ENCODE measurements around the gene KCNB1. TPM values are rescaled to one million over a fixed set of nuclear protein-coding genes. Genes with fewer than 3 reads are reported as not detected.

The KCNB1 gene
- total RNA-seq, 1 donor from 2014 or later = not detected

DNA sequence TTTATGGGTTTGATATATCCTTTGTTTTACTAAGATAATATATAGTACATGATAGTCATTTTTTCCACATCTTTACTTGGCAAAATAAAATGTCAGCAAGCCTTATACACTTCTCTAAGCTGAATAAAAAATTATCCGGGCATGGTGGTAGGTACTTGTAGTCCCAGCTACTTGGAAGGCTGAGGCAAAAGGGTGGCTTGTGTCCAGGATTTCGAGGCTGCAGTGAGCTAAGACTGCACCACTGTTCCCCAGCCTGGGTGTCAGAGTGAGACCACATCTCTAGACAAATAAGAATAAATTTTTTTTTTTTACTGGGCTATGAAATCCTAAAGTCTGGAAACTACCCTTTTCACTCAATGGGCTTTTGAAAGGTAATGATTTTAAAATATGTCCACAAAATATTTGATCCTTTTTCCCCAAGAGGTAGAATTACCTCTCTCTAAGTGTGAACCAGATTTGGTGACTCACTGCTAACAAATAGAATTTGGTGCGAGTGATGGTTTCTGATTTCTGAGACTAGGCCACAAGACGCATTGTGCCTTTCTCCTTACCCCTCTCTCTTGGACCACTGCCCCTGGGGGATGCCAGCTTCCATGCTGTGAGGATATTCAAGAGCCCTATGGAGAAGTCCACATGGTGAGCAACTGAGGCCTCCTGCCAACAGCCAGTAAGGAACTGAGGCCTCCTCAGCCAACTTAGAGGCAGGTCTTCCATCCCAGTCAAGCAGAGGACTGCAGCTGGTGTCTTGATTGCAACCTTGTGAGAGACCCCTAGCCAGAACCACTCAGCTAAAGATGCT is 120.4 kb downstream of the KCNB1 start:
- DNase-seq (ENCODE audit: extremely low read depth, low read depth, low spot score) = no peak

DNA sequence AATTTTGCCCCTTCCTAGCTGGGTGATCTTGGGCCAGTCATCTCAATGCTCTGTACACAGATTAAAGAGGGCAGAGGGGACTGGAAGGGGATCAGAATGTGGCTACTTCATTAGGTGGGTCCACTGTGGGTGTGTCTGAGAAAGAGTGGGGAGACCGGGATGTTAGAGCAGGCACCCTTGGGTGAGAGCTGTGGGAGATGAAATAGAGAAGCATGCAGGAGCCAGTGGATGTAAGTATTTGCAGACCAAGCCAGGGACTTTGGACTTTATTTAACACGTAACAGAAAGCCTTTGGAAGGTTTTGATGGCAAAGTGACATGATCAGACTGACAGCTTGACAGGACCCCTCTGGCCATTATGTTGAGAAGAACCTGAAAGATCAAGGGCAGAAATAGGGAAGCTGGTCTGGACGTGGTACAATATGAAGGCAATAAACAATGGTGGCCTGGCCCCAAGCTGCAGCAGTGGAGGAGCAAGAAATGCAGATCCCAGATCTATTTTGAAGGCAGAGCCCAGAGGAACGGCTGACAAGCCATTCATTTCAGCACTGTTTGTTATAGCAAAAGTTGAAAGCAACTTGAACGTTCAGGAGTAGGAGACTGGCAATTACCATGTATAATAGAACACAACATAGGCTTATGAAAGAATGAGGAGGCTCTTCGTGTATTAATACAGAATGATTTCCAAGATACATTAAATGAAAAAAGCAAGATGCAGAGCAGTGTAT is 122.1 kb downstream of the KCNB1 start:
- no peak for DNase-seq (ENCODE audit: extremely low read depth, low read depth, low spot score)

- no peak for DNase-seq (ENCODE audit: extremely low read depth, low read depth, low spot score)
Observed at GRCh38 chr20:49356676-49357075, 125.8 kb downstream of the KCNB1 start.

DNA sequence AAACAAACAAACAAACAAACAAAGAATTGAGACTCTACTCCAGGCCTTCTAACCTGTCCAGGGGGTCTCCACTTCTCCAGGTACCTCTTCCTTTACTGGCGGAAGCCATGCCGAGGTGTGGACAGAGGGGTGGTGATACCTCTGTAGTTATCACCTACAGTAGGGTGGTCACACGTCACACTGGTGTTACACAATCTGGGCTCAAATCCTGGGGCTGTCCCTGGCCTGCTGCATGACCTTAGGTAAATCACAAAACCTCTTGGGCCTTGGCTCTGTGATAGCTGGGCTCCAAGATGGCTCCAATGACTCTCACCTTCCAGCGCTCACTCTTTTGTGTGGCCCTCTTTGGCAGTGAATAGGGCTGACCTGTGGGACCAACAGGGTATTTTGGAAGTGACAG is 127.8 kb downstream of the KCNB1 start:
- DNase-seq (ENCODE audit: extremely low read depth, low read depth, low spot score) = no peak

DNA sequence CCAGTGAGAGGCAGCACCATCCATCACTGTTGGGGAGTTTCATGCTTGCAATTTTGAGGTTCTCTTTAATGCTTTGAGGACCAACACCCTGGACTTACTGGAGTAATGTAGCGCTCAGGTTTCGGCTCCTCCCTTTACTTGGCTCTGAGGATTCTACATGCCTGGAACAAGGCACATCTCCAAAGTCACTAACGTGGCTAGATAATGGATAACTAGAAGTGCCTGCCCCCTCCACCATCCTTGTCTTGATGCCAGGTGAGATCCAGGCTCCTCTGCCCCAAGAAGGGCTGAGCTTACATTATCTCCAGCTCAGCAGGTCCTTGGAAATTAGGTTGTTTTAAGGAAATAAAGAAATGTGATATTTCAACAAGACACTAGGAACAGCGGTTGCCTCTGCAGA is 129.1 kb downstream of the KCNB1 start:
- no peak for DNase-seq (ENCODE audit: extremely low read depth, low read depth, low spot score)

- DNase-seq (ENCODE audit: extremely low read depth, low read depth, low spot score) = no peak
Observed at GRCh38 chr20:49352751-49353150, 129.7 kb downstream of the KCNB1 start.

- no peak for DNase-seq (ENCODE audit: extremely low read depth, low read depth, low spot score)
Observed at GRCh38 chr20:49351775-49352174, 130.7 kb downstream of the KCNB1 start.

DNA sequence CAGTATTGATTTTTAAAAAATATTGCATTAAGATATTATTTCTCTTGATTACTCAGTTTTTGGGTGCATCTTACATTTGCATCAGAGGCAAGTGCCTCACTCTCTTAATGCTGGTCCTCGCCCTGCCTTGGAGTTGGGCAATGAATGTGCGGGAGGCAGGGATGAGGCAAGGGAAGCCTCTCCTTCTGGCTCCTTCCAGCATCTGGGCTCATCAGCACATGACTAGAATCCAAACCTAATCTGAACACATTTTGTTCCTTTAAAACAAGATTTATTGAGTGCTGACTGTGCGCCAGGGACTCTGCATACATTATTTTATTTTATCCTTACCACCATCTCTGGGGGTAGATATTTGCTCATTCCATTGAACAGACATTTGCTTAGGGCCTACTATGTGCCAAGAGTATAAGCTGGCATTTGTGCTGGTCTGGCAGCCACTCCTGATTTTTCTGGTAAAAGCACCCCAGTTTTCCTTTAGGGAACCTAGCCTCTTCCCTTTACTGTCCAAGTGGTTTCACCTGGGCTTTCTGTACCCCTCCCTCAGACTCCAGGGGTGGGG is 132.7 kb downstream of the KCNB1 start:
- DNase-seq (ENCODE audit: extremely low read depth, low read depth, low spot score) = no peak

DNA sequence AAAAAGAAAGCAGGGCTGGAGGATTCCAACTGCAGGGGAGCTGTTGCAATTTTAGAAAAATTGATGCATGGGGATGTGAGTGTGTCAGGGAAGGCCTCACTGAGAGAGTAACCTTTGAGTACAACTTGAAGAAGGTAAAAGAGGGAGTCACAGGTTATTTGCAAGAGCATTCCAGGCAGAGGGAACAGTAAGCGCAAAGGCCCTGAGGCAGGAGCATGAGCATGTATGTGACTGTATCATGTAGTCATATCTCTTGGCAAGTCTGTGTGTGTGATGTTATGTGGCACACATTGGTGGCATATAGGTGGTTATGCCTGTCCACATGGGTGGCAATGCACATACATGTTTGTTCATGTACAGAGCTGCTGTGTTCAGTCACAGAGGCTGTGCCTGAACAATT is 133.4 kb downstream of the KCNB1 start:
- DNase-seq (ENCODE audit: extremely low read depth, low read depth, low spot score) = no peak

DNA sequence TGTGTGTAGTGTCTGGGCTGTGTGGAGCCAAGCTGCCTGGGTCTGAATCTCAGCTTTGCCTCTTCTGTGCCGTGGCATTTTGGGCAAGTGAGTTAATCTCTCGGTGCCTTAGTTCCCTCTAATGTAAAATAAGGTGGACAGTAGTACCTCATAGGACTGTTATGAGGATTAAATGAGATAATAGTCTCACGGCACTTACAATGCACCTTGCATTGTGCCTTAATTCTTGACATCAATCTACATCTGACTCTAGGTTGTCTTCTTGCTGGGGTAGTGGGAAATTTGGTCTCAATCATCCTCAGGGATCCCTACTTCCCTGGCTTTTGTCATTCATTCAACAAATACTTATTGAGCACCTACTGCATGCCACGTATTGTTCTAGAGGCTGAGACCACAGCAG is 133.9 kb downstream of the KCNB1 start:
- no peak for DNase-seq (ENCODE audit: extremely low read depth, low read depth, low spot score)

DNA sequence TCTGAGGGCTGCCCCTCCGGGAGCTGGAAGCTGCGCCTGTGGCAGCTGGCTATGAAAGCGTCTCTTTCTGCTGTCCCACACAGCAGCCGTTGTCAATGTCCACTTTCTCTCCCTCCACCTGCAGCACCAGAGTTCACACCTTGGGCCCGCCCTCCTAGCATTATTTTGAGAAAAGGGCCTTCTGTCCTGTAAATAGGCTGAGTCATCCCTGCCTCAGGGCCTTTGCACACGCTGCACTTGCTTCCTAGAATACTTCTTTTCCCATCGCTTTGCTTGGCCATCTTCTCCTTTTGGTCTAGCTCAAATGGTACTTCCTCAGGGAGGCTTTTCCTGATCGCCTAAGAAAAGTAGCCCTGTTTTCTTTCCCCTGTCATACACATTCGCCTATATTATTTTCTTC is 135.3 kb downstream of the KCNB1 start:
- DNase-seq (ENCODE audit: extremely low read depth, low read depth, low spot score) = no peak

DNA sequence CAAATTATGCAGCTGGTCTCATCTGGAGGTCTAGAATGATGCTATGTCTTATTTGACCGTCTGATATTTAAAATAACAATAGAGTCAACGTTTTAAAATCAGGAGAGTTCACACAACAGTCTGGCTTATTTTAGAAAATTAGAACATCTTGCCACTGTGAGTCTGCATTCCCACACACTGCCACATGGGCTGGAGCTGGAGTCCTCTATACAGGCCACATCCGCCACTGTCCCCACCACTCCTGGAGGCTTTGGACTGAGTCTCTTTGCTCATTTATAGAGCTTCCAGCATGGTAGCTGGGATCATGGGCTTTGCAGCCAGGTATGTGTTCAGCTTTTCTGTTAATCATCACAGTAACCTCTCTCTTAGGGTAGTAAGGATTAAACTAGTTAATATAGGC is 135.8 kb downstream of the KCNB1 start:
- no peak for DNase-seq (ENCODE audit: extremely low read depth, low read depth, low spot score)

- no peak for DNase-seq (ENCODE audit: extremely low read depth, low read depth, low spot score)
Observed at GRCh38 chr20:49345524-49345923, 136.9 kb downstream of the KCNB1 start.

- DNase-seq (ENCODE audit: extremely low read depth, low read depth, low spot score) = no peak
Observed at GRCh38 chr20:49344975-49345374, 137.5 kb downstream of the KCNB1 start.

- DNase-seq (ENCODE audit: extremely low read depth, low read depth, low spot score) = no peak
Observed at GRCh38 chr20:49344140-49344539, 138.3 kb downstream of the KCNB1 start.

- DNase-seq (ENCODE audit: extremely low read depth, low read depth, low spot score) = no peak
Observed at GRCh38 chr20:49343246-49343645, 139.2 kb downstream of the KCNB1 start.

- DNase-seq (ENCODE audit: extremely low read depth, low read depth, low spot score) = no peak
Observed at GRCh38 chr20:49340161-49340966, 142.1 kb downstream of the KCNB1 start.

DNA sequence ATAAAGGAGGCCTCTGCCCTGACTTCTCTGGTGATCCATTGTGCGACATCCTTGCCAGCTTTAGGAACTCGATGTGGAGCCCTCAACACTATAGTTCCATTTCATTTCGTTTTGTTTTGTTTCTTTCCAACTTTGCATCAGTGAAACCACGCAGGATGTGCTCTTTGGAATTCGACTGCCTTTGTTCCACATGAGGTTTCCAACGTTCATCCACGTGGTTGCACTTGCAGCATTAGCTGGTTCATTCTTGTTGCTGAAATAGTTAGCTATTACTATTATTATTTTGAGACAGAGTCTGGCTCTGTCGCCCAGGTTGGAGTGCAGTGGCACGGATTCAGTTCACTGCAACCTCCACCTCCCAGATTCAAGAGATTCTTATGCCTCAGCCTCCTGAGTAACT is 143.3 kb downstream of the KCNB1 start:
- no peak for DNase-seq (ENCODE audit: extremely low read depth, low read depth, low spot score)

GRCh38 chr20:49338061-49338460 is 144.4 kb downstream of the KCNB1 start:
- DNase-seq (ENCODE audit: extremely low read depth, low read depth, low spot score) = no peak

GRCh38 chr20:49337357-49337756 is 145.1 kb downstream of the KCNB1 start:
- DNase-seq (ENCODE audit: extremely low read depth, low read depth, low spot score) = no peak

DNA sequence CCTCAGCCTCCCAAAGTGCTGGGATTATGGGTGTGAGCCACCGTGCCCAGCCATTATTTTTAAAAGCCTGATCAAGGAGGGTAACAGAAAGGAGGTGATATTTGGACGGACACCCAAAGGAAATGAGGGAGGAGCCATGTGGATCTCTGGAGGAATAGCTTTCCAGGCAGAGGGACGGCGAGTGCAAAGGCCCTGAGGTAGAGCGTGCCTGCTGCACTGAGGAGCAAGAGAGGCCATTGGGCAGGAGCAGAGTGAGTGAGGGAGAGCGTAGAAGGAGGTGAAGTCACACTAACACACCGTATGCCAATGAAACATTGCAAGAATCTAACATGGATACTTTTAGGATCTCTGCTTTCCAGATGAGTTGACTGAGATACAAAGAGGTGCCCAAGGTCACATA is 145.7 kb downstream of the KCNB1 start:
- no peak for DNase-seq (ENCODE audit: extremely low read depth, low read depth, low spot score)
